Mammary epithelial cell (primary cell): ENCODE data around the gene DOK1.

Experiments
- EZH2 ChIP-seq: IDR thresholded peaks from 2 replicates; pipeline ENCODE4 v1.6.1; 2012; ENCODE audit warnings: low read length, inconsistent platforms, borderline replicate concordance
- TF ChIP-seq, protein P1 (sequence below), 2 donors: IDR thresholded peaks in 1 of 2; conservative IDR thresholded peaks in 1 of 2; 2 replicates each; pipeline ENCODE4 v1.5.1; 2011 to 2012; ENCODE audit warnings: inconsistent platforms in 2 of 2, low read length in 2 of 2, mild to moderate bottlenecking in 2 of 2, control low read depth in 1 of 2, low read depth in 1 of 2; ENCODE audit not compliant: insufficient read depth in 1 of 2; ENCODE audit errors: extremely low read depth in 1 of 2

DNA sequence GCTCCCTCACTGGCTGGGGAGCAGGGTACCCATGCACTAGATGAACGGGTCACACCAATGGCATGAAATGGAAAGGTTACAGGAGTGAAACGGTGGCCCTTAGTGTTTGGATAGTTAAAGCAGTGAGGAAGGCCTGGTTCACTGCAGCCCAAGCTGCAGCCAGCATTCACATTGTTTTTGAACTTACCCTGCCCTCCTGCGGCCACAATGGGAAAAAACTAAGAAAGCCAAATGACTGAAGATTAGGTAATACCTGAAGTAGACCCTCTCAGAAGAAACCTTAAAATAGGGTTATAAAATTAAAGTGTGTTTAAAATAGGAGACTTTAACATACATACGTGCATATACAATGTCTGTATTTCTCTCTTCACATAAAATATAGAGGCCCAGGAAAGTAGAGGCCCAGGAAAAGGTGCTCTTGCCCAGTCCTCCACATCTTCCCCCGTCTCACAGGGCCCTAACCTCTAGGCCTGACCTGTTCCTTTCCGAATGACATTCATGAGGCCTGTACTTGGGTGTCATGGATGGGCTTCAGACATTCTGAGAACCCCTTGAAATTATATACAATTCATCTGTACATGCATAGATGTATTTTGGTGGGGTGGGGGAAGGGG, 33.3 kb downstream of the DOK1 start:
- TF ChIP-seq EZH2 = no peak
- TF ChIP-seq, protein P1, sequence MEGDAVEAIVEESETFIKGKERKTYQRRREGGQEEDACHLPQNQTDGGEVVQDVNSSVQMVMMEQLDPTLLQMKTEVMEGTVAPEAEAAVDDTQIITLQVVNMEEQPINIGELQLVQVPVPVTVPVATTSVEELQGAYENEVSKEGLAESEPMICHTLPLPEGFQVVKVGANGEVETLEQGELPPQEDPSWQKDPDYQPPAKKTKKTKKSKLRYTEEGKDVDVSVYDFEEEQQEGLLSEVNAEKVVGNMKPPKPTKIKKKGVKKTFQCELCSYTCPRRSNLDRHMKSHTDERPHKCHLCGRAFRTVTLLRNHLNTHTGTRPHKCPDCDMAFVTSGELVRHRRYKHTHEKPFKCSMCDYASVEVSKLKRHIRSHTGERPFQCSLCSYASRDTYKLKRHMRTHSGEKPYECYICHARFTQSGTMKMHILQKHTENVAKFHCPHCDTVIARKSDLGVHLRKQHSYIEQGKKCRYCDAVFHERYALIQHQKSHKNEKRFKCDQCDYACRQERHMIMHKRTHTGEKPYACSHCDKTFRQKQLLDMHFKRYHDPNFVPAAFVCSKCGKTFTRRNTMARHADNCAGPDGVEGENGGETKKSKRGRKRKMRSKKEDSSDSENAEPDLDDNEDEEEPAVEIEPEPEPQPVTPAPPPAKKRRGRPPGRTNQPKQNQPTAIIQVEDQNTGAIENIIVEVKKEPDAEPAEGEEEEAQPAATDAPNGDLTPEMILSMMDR (conservative IDR thresholded peaks at IDR 0.05 in 1 of 2, IDR thresholded peaks at IDR 0.05 in 1 of 2; ENCODE audit: extremely low read depth in 1 of 2, insufficient read depth in 1 of 2, low read depth in 1 of 2, low read length in 2 of 2) = peak; percentile 72 to 74
